Measurements from ENCODE around the gene NRP1.

Gene NRP1

DNA sequence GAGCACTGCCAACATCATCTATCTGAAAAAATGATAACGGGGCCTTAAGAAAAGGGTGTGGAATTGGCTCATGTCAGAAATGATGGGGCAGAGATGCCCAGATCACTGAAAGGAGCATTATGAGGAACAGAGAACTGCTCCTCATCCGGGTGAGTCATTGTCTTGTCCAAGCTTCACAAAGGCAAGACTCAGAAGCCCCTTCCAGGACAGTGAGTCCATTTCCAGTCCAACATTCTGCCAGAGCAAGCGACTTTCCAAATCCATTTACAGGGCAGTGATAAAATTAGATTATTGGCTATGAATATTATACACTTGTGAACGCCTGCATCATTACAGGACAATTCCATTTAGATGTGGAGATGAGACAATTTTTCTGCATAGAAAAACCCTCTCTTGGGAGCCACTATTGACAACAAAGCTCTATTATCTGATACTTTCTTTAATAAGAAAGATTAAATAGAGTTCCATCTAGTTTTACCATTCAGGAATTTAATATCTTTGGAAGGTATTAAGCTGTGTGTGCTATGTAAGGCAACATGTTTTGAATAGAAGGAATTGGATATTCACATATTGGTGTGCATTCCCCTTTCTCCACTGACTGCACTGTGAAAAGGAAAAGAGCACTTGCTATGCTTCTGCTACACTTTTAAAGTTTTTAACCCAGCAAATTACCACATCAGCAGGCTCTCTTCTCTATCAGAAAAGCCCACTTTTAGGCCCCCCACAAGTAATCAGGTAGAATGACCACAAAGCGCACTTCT lies 159.6 kb downstream of the NRP1 start:
- DNase-seq, result no peak

DNA sequence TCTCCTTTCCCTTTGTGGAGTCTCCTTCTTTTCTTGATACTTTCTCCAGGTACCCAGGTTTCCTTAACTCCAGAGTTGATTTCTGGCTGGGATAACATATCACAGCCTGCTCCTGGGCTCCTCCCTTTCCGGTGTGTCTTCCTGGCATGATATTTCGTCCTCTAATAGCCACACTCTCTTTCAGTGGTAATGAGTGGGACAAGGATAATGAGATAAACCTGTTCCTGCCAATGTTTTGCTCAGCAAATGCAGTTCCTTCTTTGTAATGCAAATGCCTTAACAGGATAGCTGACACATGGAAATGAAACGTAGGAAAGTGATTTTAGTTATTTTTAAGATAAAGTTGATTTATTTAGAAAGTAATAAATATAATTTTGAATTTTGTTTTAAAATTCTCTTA lies 168.6 kb downstream of the NRP1 start:
- no peak for DNase-seq

DNA sequence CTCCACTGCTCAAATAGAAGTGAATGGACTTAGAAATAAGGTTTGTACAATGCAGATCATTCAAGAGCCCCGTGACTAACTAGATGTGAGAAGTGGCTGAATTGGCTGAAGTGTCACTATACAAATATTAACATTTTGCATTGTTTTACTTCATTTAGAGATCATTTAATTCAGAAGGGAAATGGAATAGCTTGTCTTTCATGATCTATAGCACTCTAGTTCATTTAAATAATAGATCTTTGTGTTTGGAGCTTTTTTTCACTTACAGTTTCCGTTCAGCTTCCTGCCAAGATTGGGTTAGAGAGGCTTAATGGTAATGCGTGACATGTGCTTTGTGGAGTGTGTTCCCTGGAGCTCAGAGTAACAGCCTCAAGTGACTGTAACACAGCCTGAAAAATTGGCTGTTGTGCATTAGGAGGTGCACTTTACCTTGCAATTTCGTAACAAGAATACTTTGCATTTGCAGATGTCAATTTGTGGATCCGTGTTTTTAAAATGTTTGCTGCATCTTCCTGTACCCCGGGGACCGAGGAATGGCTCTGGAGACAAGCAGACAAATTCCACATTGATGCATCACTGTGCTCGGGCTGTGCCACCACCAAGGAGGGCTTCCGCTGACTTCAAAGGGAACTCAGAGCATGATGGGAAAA lies 170.3 kb downstream of the NRP1 start:
- no peak for DNase-seq

DNA sequence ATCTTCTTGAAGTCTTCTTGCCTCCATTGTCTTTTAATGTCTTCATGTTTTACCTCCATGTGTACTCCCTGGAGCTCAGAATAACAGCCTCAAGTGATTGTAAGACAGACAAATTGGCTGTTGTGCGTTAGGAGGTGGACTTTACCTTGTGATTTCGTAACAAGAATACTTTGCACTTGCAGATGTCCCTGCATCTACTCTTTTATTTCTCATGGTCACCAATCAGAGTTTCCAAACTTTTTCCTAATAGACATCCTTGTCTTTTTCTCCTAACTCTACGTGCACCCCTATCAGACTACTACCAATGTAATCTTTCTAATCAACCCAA lies 172.3 kb downstream of the NRP1 start:
- DNase-seq, result no peak

DNA sequence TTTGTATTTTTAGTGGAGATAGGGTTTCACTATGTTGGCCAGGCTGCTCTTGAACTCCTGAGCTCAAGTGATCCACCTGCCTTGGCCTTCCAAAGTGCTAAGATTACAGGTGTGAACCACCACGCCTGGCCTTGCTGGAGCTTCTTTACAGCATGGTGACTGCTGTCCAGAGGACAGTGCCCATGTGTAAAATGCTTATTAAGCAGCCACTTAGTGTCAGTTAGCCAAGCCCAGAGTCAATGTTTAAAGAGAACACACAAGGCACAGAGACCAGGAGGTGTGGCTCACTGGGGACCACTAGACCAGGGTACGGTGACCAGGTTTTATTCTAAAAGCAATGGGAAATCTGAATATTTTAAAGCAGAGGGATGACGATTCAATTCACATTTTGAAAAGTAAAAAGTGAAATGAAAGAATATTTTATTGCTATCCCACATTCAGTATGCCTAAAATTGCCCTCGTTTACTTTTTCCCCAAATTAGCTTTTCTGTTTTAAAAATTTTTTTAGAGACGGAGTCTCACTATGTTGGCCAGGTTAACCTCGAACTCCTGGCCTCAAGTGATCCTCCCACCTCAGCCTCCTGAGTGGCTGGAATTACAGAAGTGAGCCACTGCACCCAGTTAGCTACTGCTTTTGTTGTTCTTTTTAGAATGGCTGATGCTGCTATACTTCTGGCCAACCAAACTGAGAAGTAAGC lies 172.8 kb downstream of the NRP1 start:
- DNase-seq, result no peak

DNA sequence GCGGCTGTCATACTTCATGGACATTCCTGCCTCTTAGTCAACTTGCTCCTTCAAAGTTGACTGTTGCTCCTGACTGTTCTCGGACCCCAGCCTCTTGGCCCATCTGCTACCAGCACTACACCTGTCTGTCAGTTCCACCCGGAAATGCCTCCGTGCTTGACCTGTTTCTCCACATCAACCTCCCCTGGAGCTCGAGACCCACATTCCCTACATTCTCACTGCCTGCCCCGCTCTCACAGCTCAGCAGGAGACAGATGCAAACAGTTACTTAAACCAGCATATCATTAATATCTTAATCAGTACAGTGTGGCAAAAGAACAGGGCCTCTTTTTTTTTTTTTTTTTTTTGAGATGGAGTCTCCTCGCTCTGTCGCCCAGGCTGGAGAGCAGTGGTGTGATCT lies 174.3 kb downstream of the NRP1 start:
- DNase-seq, result no peak

DNA sequence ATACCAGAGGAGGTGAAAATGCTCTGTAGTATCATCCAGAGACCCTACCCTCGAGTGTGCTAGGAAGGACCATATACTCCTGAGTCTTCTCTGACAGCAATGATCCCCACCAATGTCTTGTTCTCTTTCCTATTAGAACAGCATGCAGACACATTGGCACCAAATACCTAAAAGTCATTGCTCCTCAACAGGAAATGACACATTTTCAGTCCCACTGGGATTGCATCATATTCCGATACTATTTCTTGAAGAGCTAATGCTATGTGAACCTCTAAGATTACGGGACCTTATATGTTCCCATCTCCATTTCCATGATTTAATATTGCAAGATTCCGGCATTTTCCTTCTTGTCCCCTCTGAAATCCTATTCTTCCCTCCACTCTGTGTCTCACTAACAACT lies 177.4 kb downstream of the NRP1 start:
- DNase-seq, result peak; percentile 46 to 55

DNA sequence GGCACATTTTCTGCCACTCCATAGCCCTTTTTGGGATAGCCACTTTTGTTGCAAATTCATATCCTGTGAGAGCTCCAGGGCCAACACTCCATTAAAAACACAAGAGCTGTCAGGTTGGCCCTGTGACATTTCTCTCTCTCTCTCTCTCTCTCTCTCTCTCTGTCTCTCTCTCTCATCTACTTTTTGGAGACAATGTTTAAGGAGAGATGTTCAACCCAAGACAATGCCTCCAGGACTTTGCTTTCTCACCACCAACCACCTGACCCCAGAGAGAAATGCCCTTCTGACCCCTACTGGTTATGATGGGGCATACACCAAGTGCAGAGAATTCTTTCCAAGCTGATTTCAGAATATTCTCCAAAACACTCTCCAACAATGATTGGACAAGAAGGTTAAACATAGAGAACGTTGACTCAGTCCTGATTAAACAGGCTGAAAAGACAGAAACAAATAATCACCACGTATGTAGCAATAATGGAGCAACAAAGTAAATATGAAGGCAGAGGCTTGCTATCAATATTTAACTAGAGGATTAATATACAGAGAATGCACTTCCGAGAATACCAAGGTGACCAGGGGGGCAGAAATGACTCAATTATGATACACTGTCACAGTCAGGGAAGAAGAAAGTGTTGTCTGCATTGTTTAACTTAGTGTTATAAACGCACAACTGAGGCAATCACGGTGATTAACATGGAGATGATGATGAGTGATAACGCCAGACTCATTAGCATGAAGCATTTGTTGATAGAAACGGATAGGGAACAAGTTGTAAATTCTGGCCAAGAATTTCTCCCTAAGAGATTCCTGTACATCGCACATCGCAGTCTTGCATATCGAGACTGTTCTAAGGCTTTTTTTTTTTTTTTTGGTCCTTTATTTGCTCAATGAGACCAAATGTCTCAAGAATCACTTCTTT lies 178.5 kb downstream of the NRP1 start:
- DNase-seq, result peak; percentile 20 to 59

DNA sequence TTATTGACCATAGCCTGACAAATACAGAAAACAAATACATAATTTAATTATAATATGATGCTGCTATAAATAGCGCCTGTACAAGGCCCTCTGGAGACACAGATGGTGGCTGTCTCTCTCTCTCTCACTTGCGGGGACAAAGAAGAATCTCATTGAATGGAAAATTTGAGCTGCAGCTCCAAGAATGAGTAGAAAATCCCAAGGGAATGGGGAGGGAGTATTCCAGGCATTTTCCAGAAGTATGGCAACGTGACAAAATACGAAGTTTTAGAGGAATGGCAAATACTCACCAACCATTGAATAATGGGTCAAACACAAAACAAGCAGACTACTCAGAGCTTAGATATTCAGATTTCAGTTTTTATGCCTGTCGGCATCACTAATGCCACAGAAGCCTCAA lies 179.9 kb downstream of the NRP1 start:
- DNase-seq, result no peak

DNA sequence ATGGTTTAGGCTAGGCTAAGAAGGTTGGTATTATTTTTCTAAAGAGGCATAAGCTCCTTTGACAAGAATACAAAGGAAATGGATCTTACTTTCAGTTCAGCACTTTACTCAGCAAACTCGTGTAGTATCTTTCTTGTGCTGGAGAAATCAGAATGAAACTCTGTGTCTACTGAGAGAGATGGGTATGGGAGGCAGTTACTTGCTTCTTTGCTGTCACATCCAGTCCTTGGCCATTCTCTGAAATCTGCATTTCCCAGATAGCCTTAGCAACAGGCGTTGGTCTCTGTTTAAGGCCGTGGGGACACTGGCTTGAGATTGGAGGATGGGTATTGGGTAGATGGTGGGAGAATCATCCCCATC lies 180.5 kb downstream of the NRP1 start:
- DNase-seq, result no peak

DNA sequence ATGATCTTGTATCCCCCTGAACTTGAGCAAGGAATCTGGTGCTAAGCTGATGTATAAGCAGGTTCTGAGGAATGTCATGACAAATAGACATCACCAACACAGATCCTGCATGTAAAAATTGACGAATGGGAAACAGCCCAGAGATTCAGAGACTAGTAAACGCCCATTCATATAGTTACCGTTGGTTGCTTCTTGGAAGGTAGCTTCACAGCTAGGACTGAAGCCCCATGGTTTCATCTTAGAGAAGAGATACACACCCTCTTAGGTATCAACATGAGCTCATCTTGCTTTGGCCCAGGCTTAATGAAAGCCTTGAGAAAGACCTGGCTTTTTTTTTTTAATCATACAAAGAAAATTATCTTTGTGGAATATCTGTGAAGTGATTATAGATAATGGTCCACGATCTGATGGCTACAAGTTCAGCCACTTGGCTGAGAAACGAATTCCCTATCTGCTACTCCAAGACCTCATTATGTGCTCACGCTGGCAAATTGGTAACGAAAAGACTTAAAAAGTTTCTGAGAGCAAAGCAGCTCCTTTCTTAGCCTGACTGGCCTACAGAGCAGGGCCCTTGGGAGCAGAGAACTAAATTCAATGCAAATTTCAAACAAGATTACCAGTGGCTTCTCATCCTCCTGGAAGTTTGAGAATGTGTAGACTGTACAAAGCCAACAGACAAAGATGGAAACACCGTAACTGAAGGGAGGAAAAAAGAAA lies 181.1 kb downstream of the NRP1 start:
- DNase-seq, result no peak

DNA sequence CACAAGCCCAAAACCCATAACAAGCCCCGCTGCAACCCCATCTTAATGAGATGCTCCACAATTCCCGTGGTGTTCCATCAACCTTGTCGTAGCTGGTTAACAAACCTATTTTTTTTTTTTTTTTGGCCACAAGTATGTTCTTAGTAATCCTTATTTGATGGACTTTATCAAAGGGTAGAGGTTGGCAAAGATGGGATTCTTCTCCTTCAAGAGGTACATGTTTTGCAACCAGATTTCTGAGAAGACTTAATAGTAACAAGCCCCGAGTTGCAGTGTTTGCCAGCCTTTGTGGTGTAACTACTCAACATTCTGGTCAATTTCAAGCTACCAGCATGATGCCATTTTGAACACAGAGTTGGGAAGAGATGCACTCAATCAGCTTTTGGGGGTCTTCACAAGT lies 181.7 kb downstream of the NRP1 start:
- DNase-seq, result no peak

DNA sequence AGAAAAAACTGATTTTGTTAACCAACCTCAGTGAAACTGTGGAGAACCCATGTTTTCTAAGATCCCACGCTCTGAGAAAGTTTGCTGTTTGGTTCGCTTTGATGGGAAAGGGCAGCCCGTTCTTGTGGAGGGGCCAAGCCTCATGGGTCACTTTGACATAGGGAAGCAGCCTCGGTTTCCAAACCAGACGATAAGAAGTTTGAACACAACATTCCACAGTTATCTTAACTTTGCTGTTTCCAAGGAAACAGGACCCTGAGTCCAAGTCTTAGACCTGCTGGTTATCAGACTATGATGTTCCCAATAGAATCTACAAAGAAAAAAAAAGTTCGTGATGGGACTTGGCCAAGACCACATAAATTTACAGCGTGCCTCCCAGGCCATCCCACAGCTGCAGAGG lies 182.3 kb downstream of the NRP1 start:
- no peak for DNase-seq

DNA sequence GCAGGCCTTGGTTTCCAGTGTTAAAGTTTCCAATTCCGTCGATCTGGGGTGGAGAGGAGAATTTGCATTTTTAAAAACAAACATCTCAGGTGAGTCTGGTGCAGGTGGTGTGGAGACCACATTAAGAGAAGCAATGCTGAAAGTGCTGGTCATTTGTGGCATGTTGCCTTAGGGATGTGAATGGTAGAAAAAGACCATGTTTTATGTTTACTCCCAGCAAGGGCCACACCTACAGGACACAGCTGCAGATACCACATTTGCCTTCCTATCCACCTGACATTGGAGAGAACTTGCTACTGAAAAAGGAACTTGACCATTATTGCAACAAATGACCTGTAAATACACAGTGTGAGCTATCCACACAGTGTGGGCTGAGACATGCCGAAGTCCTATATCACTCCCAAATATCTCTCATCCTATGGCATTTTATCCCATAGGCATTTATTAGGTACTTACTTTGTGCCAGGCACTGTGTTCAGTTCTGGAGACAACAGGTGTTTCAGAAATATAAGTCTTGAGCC lies 183.1 kb downstream of the NRP1 start:
- DNase-seq, result no peak

DNA sequence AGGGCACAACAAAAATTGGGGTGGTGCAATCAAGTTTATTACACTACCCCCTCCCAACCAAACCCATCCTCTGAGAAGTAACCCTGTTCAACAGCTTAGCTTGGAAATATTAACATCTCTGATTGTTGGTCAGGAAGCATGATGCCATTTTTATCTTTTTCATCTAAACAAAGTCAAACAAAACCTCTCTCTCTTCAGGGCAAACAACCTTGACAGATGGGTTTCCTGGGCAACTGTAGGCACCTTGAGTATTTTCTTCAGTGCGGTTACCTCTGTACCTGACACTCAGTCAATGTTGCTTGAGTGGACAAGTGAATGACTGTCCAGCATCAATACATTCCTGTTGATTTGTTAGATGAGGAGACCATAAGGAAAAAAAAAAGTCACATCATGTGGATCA lies 183.6 kb downstream of the NRP1 start:
- DNase-seq, result no peak

DNA sequence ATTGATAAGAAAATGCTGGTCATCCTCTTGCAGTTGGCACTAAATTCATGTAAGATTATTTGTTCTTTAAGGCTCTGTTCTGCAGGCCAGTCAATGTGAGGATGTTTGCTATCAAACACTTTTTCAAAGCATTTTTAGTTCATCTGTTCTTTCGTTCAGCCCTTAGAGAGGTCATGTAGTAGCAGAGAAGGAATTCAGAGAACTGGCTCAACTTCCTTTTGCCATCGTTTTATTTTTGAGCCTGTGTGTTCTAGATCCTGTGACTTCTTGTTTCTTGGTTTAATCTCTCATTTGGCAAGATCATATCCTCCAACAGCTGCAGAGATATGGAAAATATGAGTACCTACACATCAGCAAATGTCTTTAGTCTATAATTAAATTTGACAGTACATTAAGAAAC lies 184.3 kb downstream of the NRP1 start:
- no peak for DNase-seq

DNA sequence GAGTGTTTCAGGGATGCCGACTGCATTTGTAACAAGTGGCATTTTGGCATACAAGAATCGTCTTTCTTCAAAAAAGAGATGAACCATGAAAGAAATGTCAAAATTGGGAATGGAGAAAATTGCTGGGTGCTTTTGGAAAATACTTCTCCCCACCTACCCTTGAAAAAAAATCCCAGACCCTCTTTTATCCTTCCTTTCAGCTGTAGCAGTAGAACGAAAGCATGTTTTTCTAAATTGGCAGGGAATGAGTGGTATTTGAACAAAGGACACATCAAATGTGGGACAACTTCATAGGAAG lies 187.5 kb downstream of the NRP1 start:
- DNase-seq, result no peak

DNA sequence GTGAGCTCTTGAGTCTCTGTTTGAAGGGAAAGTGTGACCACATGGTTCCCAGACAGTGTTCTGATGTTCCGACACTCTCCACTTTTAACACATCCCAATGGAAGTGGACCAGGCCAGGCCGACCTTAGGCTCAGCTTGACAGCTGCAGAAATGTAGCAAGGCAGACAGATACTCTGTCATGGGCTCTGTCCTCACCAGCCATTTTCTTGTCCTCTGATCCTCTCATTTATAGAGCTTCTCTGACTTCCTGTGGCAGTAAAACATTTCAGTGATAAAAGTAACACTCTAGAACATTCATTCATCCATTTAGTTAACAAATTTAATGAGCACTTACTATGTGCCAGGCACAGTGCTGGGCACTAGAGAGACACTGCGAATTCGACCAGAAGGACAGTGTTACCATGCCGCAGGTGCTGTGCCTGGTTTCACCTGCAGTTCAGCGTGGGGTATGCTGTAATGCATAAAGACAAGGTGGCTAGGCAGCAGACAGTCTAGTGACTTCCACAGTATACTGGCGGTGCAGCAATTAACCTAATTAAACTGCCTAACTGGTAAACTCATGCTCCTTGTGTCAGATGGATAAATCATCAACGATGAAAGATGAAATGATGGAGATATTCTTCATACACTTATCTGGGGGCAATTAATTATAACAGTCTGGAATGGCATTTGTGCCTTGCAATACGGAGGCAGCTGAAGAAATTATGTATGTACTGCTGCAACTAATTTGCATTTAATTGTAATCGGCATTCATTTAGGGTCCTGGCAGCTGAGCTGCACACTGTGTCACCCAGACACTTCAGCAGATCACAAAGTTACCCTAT lies 188.1 kb downstream of the NRP1 start:
- DNase-seq, result no peak

DNA sequence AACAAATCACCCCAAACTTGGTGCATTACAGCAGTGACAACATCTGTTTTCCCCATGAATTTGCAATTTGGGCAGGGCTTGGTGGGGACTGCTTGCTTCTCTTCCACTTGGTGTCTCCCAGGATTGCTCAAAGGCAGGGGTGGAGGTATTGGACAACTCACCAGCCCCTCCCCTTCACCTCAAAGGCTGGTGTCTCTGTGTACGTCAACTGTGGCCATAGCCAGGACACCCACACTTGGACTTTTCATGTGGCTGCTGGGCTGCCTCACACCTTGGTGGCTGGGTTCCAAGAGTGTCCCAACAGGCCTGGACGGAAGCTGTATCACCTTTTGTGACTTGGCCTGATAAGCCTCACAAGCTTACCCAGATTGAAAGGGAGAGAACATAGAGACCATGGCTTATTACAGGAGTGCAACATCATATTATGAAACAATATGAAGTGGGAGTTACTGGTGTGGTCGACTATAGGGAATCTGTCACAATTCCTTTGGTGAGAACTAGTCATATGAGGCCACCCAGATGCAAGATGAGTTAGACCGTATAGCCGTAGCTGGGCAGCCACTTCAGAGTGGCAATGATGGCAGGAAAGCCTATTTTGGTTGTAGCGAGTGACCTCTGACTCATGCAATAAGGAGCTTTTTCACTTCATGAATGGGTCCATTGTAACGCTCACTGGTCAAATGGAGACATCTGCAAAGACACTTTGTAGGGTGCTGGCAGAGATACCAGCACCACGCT lies 188.8 kb downstream of the NRP1 start:
- peak; percentile 65 to 87 for DNase-seq

DNA sequence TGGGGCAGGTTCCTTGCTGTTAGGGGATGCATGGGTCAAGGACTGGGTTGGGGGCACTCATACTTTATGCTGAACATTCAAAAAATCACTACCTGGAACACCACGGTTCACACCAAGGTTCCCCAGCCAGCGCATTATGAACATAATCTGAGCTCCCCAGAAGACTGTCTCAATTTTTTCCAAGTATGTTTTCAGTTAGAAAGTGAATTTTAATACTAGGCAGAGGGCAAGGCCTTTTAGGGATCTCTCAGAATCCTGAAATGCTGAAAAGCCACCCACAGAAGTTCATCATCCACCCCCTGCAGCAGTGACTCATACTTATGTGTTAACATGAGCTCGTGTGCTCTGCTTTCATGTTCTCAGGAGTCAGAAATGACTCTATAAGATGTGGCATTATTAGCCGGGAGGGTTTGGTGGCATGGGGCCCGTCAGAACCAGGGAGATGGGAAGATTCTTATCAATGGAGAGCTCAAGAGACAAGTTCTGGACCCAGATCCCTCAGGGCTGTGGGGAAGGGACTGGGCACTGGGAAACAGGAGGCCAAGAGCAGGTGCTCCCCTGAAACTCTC lies 191.2 kb downstream of the NRP1 start:
- DNase-seq, result peak; percentile 79 to 91

DNA sequence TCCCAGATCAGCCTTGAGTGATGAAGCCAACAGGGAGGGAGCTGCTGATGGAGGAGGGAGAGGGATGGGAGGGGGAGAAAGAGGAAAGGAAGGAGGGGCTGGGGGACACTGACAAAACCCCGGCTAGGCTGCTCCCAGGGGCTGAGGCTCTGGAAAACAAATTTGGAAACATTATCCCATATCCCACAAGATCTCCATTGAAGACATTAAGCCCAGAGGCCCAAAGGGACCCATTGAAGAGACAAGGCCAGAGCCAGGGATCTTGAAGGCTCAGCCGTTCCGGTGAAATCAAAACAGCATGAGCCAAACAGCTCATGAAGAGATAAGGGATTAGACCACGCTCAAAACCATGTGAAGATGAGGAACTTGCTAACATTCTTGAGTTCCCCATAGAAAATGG lies 192.2 kb downstream of the NRP1 start:
- DNase-seq, result peak; percentile 28 to 37
